ENCODE data around the gene PKD2.
"Not testable (repeated sequence)": the region's sequence is repeated elsewhere in the genome, so short reads cannot be mapped to it uniquely, and the experiment has no call there.

Gene PKD2

GRCh38 chr4:88106205-88106604 is 98.8 kb downstream of the PKD2 start:
- DNase-seq (ENCODE audit: low read depth, low spot score), result peak; percentile 18
- H3K27ac ChIP-seq, result peak overlapping the region; percentile 48

GRCh38 chr4:88107406-88108107 is 100.1 kb downstream of the PKD2 start:
- H3K27ac ChIP-seq, result no peak overlapping the region
- no peak for DNase-seq (ENCODE audit: low read depth, low spot score)

- DNase-seq (ENCODE audit: low read depth, low spot score); H3K27ac ChIP-seq: not testable (repeated sequence)
Observed at GRCh38 chr4:88108108-88108465, 100.7 kb downstream of the PKD2 start.

GRCh38 chr4:88108747-88109122 is 101.3 kb downstream of the PKD2 start:
- H3K27ac ChIP-seq, result no peak overlapping the region
- no peak for DNase-seq (ENCODE audit: low read depth, low spot score)

- no peak for DNase-seq (ENCODE audit: low read depth, low spot score)
- H3K27ac ChIP-seq, result no peak overlapping the region
Observed at GRCh38 chr4:88109123-88109881, 101.9 kb downstream of the PKD2 start.

- DNase-seq (ENCODE audit: low read depth, low spot score), result no peak
- no peak overlapping the region for H3K27ac ChIP-seq
Observed at GRCh38 chr4:88110826-88111225, 103.4 kb downstream of the PKD2 start.

GRCh38 chr4:88112856-88113255 is 105.4 kb downstream of the PKD2 start:
- DNase-seq (ENCODE audit: low read depth, low spot score), result no peak
- no peak overlapping the region for H3K27ac ChIP-seq

GRCh38 chr4:88115587-88115986 is 108.2 kb downstream of the PKD2 start:
- no peak for DNase-seq (ENCODE audit: low read depth, low spot score)

GRCh38 chr4:88119943-88120342 is 112.5 kb downstream of the PKD2 start:
- no peak overlapping the region for H3K27ac ChIP-seq
- no peak for DNase-seq (ENCODE audit: low read depth, low spot score)

More at GRCh38 chr4:88115587-88115986, 108.2 kb downstream of the PKD2 start:
- no peak overlapping the region for H3K27ac ChIP-seq

- H3K27ac ChIP-seq; DNase-seq (ENCODE audit: low read depth, low spot score): not testable (repeated sequence)
Observed at GRCh38 chr4:88122260-88122659, 114.8 kb downstream of the PKD2 start.

All from epithelial cell of prostate (primary cell).